Small intestine (tissue), 7 donors: ENCODE data around the gene BFSP1. TPM values are rescaled to one million over a fixed set of nuclear protein-coding genes. Genes with fewer than 3 reads are reported as not detected.

ENCODE experiments used
- DNase-seq, 2 donors: peaks; one replicate each; pipeline versions ENCODE4 v3.0.0 to v3.0.0-alpha.2; 2013
- FAIRE-seq: peaks from 2 replicates; lab custom pipeline; 2012; peaks lifted over from hg19 to GRCh38; lab: Jason Lieb, UNC
- H3K27ac ChIP-seq, 3 donors: one replicate each; pipeline ENCODE4 v1.5.1; 2013; ENCODE audit warnings: low read length in 2 of 3, mild to moderate bottlenecking in 2 of 3, control low read depth in 1 of 3, inconsistent platforms in 1 of 3, low read depth in 1 of 3, moderate library complexity in 1 of 3
- H3K27me3 ChIP-seq, 3 donors: one replicate each; pipeline ENCODE4 v1.6.1; 2013; ENCODE audit warnings: low read length in 3 of 3, inconsistent platforms in 1 of 3; ENCODE audit not compliant: control insufficient read depth in 3 of 3, insufficient read depth in 3 of 3
- H3K36me3 ChIP-seq, 3 donors: one replicate each; pipeline ENCODE4 v1.6.1; 2013; ENCODE audit warnings: low read length in 3 of 3, inconsistent platforms in 1 of 3, low read depth in 1 of 3, mild to moderate bottlenecking in 1 of 3, moderate library complexity in 1 of 3; ENCODE audit not compliant: control insufficient read depth in 3 of 3, insufficient read depth in 2 of 3
- H3K4me1 ChIP-seq, 3 donors: one replicate each; pipeline ENCODE4 v1.6.1; 2013; ENCODE audit warnings: low read length in 2 of 3, inconsistent platforms in 1 of 3, low read depth in 1 of 3, mild to moderate bottlenecking in 1 of 3, moderate library complexity in 1 of 3; ENCODE audit not compliant: control insufficient read depth in 3 of 3, insufficient read depth in 2 of 3
- H3K4me3 ChIP-seq, 3 donors: one replicate each; pipeline ENCODE4 v1.5.1; 2013; ENCODE audit warnings: low read length in 3 of 3, control low read depth in 1 of 3, inconsistent platforms in 1 of 3, low read depth in 1 of 3, mild to moderate bottlenecking in 1 of 3, moderate library complexity in 1 of 3
- H3K9me3 ChIP-seq, 2 donors: one replicate each; pipeline ENCODE4 v1.6.1; 2013; ENCODE audit warnings: low read depth in 1 of 2, low read length in 1 of 2; ENCODE audit not compliant: control insufficient read depth in 2 of 2, insufficient read depth in 1 of 2
- WGBS, 3 donors: extraction: QIAGEN DNeasy Blood & Tissue Kit; methylation state at CpG; one replicate each; pipeline ENCODE4 v1.1.7; 2013; 5-methylcytosine and 5-hydroxymethylcytosine counted together
- polyA plus RNA-seq, 4 donors: library from polyadenylated mRNA; stranded (reverse) in 3 of 4; unstranded in 1 of 4; fragments of 200-250 nt in 3 of 4; fragments of 120-200 nt in 1 of 4; gene quantifications; one replicate each; pipeline versions ENCODE4 v1.2.1 to v1.2.3, GENCODE V29; 2013
- donor health status: healthy with polysubstance abuse.
- donor health status: control.
- donor health status: control.
- donor health status: Bipolar disorder and iron deficiency.
- donor health status: healthy.

BFSP1 gene
- polyA plus RNA-seq, 4 donors = 0.49 to 0.65 TPM; not detected in 2

- Histone ChIP-seq H3K4me1 (peaks cover 3 to 31% (median 12%) of the 10 kb centered on the region in 3 donors), H3K27me3 (no peaks in the 10 kb centered on the region), H3K9me3 (peaks cover 0 to 6% of the 10 kb centered on the region in 2 donors), H3K36me3 (peaks cover 0 to 3% (median 3%) of the 10 kb centered on the region in 3 donors), H3K27ac (peak overlapping the region; percentile 96 to 99 (median 97)), H3K4me3 (peak overlapping the region; percentile 88 to 98 (median 97))
- 0 to 1% (median 1%) methylated on average over 28 to 43 of the region's 43 CpGs for WGBS, 3 donors
- no peak for FAIRE-seq
- DNase-seq = peak; percentile 70 to 85
Measured at GRCh38 chr20:17570347-17571152, 39.4 kb upstream of the BFSP1 start.

- H3K27me3 ChIP-seq = no peaks in the 10 kb centered on the region
- H3K4me3 ChIP-seq = peak within 1 kb of the TSS; percentile 88 to 98 (median 97)
- peaks cover 0 to 3% (median 3%) of the 10 kb centered on the region in 3 donors for H3K36me3 ChIP-seq
- peak within 1 kb of the TSS; percentile 96 to 99 (median 97) for H3K27ac ChIP-seq
- DNase-seq (peak; percentile 90 to 97), FAIRE-seq (no peak)
- peaks cover 3 to 31% (median 12%) of the 10 kb centered on the region in 3 donors for H3K4me1 ChIP-seq
- 0 to 1% (median 1%) methylated on average over 52 to 70 of the region's 70 CpGs for WGBS, 3 donors
- peaks cover 0 to 6% of the 10 kb centered on the region in 2 donors for H3K9me3 ChIP-seq
Measured at GRCh38 chr20:17569616-17570346, 38.6 kb upstream of the BFSP1 start, which contains the start of gene DSTN. Gene DSTN, plus strand, starts transcription at chr20:17570075. Its CDS starts 134 bp downstream, at chr20:17570209.

- Histone ChIP-seq H3K36me3 (peaks cover 0 to 3% (median 3%) of the 10 kb centered on the region in 3 donors), H3K27ac (peak overlapping the region; percentile 56 to 99 (median 97)), H3K4me1 (peaks cover 3 to 31% (median 12%) of the 10 kb centered on the region in 3 donors), H3K4me3 (peak overlapping the region; percentile 88 to 98 (median 97)), H3K27me3 (no peaks in the 10 kb centered on the region), H3K9me3 (peaks cover 0 to 6% of the 10 kb centered on the region in 2 donors)
- WGBS, 3 donors = 3 to 6% (median 3%) methylated on average over 28 to 38 of the region's 38 CpGs
- peak; percentile 87 to 89 for DNase-seq
- FAIRE-seq = no peak
Measured at GRCh38 chr20:17568972-17569521, 37.9 kb upstream of the BFSP1 start.

- FAIRE-seq (no peak), DNase-seq (no peak)
- Histone ChIP-seq H3K27me3 (no peaks in the 10 kb centered on the region), H3K27ac (peak overlapping the region in 2 of 3 donors; percentile 97 to 99), H3K36me3 (no peaks in the 10 kb centered on the region), H3K9me3 (peaks cover 0 to 6% of the 10 kb centered on the region in 2 donors), H3K4me1 (peaks cover 3 to 23% (median 12%) of the 10 kb centered on the region in 3 donors), H3K4me3 (peak overlapping the region in 1 of 3 donors; percentile 88)
- 63 to 78% (median 74%) methylated on average over 6 of the region's 6 CpGs for WGBS, 3 donors
Measured at GRCh38 chr20:17568045-17568788, 37.0 kb upstream of the BFSP1 start.

- Histone ChIP-seq H3K4me3 (no peak overlapping the region), H3K27ac (no peak overlapping the region), H3K36me3 (no peaks in the 10 kb centered on the region), H3K27me3 (no peaks in the 10 kb centered on the region), H3K4me1 (peaks cover 0 to 10% (median 6%) of the 10 kb centered on the region in 3 donors), H3K9me3 (peaks cover 0 to 6% of the 10 kb centered on the region in 2 donors)
- DNase-seq (no peak), FAIRE-seq (no peak)
- WGBS, 3 donors = 86 to 95% (median 92%) methylated on average over 3 of the region's 3 CpGs
Measured at GRCh38 chr20:17566345-17566744, 35.2 kb upstream of the BFSP1 start.

GRCh38 chr20:17565169-17565845 lies 34.1 kb upstream of the BFSP1 start:
- no peak for FAIRE-seq
- no peak overlapping the region for H3K27ac ChIP-seq

GRCh38 chr20:17562804-17563305 lies 31.7 kb upstream of the BFSP1 start:
- no peak overlapping the region for H3K27ac ChIP-seq
- 75 to 94% (median 88%) methylated on average over 2 of the region's 2 CpGs for WGBS, 3 donors
- H3K9me3 ChIP-seq = peaks cover 0 to 6% of the 10 kb centered on the region in 2 donors
- DNase-seq (no peak), FAIRE-seq (no peak)
- H3K36me3 ChIP-seq = no peaks in the 10 kb centered on the region
- H3K27me3 ChIP-seq = no peaks in the 10 kb centered on the region
- no peak overlapping the region for H3K4me3 ChIP-seq
- H3K4me1 ChIP-seq = peaks cover 0 to 8% (median 3%) of the 10 kb centered on the region in 3 donors

More at GRCh38 chr20:17565169-17565845, 34.1 kb upstream of the BFSP1 start:
- DNase-seq = peak; percentile 10 to 40
- Histone ChIP-seq H3K9me3 (peaks cover 0 to 6% of the 10 kb centered on the region in 2 donors), H3K4me1 (peaks cover 0 to 6% (median 6%) of the 10 kb centered on the region in 3 donors), H3K36me3 (no peaks in the 10 kb centered on the region), H3K27me3 (no peaks in the 10 kb centered on the region), H3K4me3 (no peak overlapping the region)
- WGBS, 3 donors = 22 to 56% (median 36%) methylated on average over 4 of the region's 4 CpGs
